ENCODE measurements around the gene KRTAP4-6.

GRCh38 chr17:41101586-41102259 lies 38.6 kb downstream of the KRTAP4-6 start, which contains the start of gene KRTAP4-16:
- TF ChIP-seq, protein P1, sequence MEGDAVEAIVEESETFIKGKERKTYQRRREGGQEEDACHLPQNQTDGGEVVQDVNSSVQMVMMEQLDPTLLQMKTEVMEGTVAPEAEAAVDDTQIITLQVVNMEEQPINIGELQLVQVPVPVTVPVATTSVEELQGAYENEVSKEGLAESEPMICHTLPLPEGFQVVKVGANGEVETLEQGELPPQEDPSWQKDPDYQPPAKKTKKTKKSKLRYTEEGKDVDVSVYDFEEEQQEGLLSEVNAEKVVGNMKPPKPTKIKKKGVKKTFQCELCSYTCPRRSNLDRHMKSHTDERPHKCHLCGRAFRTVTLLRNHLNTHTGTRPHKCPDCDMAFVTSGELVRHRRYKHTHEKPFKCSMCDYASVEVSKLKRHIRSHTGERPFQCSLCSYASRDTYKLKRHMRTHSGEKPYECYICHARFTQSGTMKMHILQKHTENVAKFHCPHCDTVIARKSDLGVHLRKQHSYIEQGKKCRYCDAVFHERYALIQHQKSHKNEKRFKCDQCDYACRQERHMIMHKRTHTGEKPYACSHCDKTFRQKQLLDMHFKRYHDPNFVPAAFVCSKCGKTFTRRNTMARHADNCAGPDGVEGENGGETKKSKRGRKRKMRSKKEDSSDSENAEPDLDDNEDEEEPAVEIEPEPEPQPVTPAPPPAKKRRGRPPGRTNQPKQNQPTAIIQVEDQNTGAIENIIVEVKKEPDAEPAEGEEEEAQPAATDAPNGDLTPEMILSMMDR (IDR thresholded peaks at IDR 0.05; ENCODE audit: poor library complexity) = no peak
- TF ChIP-seq EZH2 (IDR thresholded peaks at IDR 0.05; ENCODE audit: borderline replicate concordance) (no peak), EZH2phosphoT487 (IDR thresholded peaks at IDR 0.05; ENCODE audit: low read depth, severe bottlenecking, unreplicated experiment) (no peak)

Measured in hepatocyte (in vitro differentiated cells).